Heart left ventricle (tissue), 13 donors: ENCODE measurements around the gene MME.

ENCODE experiments used
- CTCF ChIP-seq, 12 donors: fragments of 200-600 bp; sonication (generic) in 4 of 12; IDR thresholded peaks; one replicate each; pipeline versions ENCODE4 v1.5.0 to v1.8.0; 2018 to 2022; ENCODE audit warnings: antibody characterized with exemption in 12 of 12, mild to moderate bottlenecking in 5 of 12
- POLR2A ChIP-seq, 2 donors: fragments of 450-650 bp; IDR thresholded peaks; one replicate each; pipeline ENCODE4 v1.6.1; 2017; ENCODE audit warnings: antibody characterized with exemption in 2 of 2, mild to moderate bottlenecking in 2 of 2, moderate library complexity in 2 of 2
- donor health status: ischemic (EF 13 %, LVEDD 7.1; RV severe dilation, severe dysfunction).
- donor health status: DM: no; HTN: yes; CAD: no.
- donor health status: DM: no; HTN: no; CAD: no.
- donor health status: ischemic (EF 25% LVEDD 6.9; RV normal size, moderate dysfunction).
- donor health status: ischemic (EF 25% LVEDD 5.7; RV mildly dilated, moderate dysfunction).
- donor health status: ischemic (EF 35%, LVEDD 5.7; RV mildly dilated, moderate dysfunction).
- donor health status: nonischemic (EF 11% LVEDD 7.7; RV severe dilation, severe dysfunction).
- donor health status: DM: yes; HTN: yes; CAD: no.
- donor health status: PGD.
- donor health status: ischemic (EF 29% LVEDD 5.4; RV normal size, mild dysfunction).
- donor health status: nonischemic (EF 23%, LVEDD 6.1; RV moderate dilation, normal function).

- TF ChIP-seq POLR2A (IDR thresholded peaks at IDR 0.05) (no peak), CTCF (IDR thresholded peaks at IDR 0.05) (no peak)
Measured at GRCh38 chr3:155089495-155089894, 9.4 kb downstream of the MME start.
